HG03457 (cell line): ENCODE data around the gene METTL25B.
A peak's percentile ranks its signal among the peaks of the same experiment; 100 is the strongest.

Experiments used
- ATAC-seq: cut with Tn5 transposase; IDR thresholded peaks from one replicate; pipeline ENCODE4 v1.9.1; 2021; ENCODE audit warnings: moderate number of reproducible peaks; ENCODE audit not compliant: unreplicated experiment

METTL25B gene

GRCh38 chr1:156727926-156728598 lies at the start of gene METTL25B:
Gene METTL25B (plus strand): TSS chr1:156728469. CDS start chr1:156729105, 636 bp downstream.
- ATAC-seq, result peak; percentile 50

- no peak for ATAC-seq
Measured at GRCh38 chr1:156680056-156680455, 48.2 kb upstream of the METTL25B start.

- ATAC-seq, result no peak
Measured at GRCh38 chr1:156681196-156681960, 46.9 kb upstream of the METTL25B start.

GRCh38 chr1:156682166-156682890 lies 45.9 kb upstream of the METTL25B start:
- ATAC-seq, result no peak

- no peak for ATAC-seq
Measured at GRCh38 chr1:156684227-156684782, 44.0 kb upstream of the METTL25B start.

GRCh38 chr1:156689035-156689952 lies 39.0 kb upstream of the METTL25B start:
- ATAC-seq, result peak; percentile 63

- no peak for ATAC-seq
Measured at GRCh38 chr1:156689953-156690674, 38.2 kb upstream of the METTL25B start.

- ATAC-seq, result no peak
Measured at GRCh38 chr1:156690675-156691036, 37.6 kb upstream of the METTL25B start.

GRCh38 chr1:156691191-156691590 lies 37.1 kb upstream of the METTL25B start:
- no peak for ATAC-seq

- ATAC-seq, result no peak
Measured at GRCh38 chr1:156691665-156692440, 36.4 kb upstream of the METTL25B start.

GRCh38 chr1:156692441-156692924 lies 35.8 kb upstream of the METTL25B start:
- ATAC-seq, result no peak

GRCh38 chr1:156692925-156693847 lies 35.1 kb upstream of the METTL25B start:
- ATAC-seq, result no peak

GRCh38 chr1:156693848-156694689 lies 34.2 kb upstream of the METTL25B start:
- ATAC-seq, result no peak

- ATAC-seq, result no peak
Measured at GRCh38 chr1:156694690-156694962, 33.6 kb upstream of the METTL25B start.

- no peak for ATAC-seq
Measured at GRCh38 chr1:156696755-156697154, 31.5 kb upstream of the METTL25B start.

- no peak for ATAC-seq
Measured at GRCh38 chr1:156697481-156697880, 30.8 kb upstream of the METTL25B start.

GRCh38 chr1:156698995-156699394 lies 29.3 kb upstream of the METTL25B start:
- ATAC-seq, result no peak
